Spleen (tissue), 7 donors: ENCODE measurements around the gene ATP10A.

Experiments used
- CTCF ChIP-seq, 11 experiments: fragments of 200-600 bp in 7 of 11; fragments of 450-650 bp in 4 of 11; sonication (generic) in 4 of 11; IDR thresholded peaks in 8 of 11; conservative IDR thresholded peaks in 3 of 11; 1 replicate in 7 of 11; 2 replicates in 4 of 11; pipeline versions ENCODE4 v1.4.0 to v1.8.0; 2016 to 2021; ENCODE audit warnings: antibody characterized with exemption in 11 of 11, inconsistent platforms in 4 of 11, mild to moderate bottlenecking in 1 of 11
- POLR2A ChIP-seq, 3 donors: fragments of 450-650 bp; IDR thresholded peaks; one replicate each; pipeline ENCODE4 v1.5.1; 2017; ENCODE audit warnings: antibody characterized with exemption in 3 of 3, mild to moderate bottlenecking in 1 of 3
- POLR2AphosphoS5 ChIP-seq, 3 donors: sonication (generic); formaldehyde crosslinking; IDR thresholded peaks; one replicate each; pipeline ENCODE4 v1.5.1; 2017; ENCODE audit warnings: antibody characterized with exemption in 3 of 3
- donor health status: DM: no; HTN: no; CAD: no; lungs with moderate emphysema.
- donor health status: DM: no; HTN: no; CAD: no.
- donor health status: DM: no; HTN: no; CAD: no.

DNA sequence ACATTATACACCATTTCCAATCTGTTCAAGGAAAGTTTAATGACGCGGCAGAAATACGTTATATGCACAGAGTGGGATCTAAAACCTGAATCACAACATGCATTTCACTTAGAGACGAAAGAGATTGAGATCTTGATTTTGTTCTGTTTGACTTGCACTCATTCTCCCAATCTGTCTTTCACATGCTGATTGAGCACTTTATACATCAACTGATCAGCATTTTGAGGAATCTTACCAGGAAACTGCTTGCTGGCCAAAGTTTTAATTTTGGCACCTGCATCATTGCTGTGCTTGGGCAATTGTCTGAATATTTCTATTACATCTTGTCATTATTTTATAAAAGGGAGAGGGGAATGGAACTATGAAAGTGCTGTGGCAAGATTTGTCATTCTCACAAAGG lies 47.7 kb upstream of the ATP10A start:
- TF ChIP-seq CTCF (IDR thresholded peaks at IDR 0.05 in 8 of 11, conservative IDR thresholded peaks at IDR 0.05 in 3 of 11) (no peak), POLR2A (IDR thresholded peaks at IDR 0.05) (no peak), POLR2AphosphoS5 (IDR thresholded peaks at IDR 0.05) (no peak)
